ENCODE results near the gene IGF1R. TPM values are rescaled to one million over a fixed set of nuclear protein-coding genes. Genes with fewer than 3 reads are reported as not detected.
A peak's percentile ranks its signal among the peaks of the same experiment; 100 is the strongest.

The IGF1R gene
- total RNA-seq, 5 donors from 2014 or later (not counting 1 experiment from before 2014, with no cell fraction given), result 40.3 to 97.2 (median 79.4) TPM

- ATAC-seq (replicated peaks in 1 of 4) (no peak), DNase-seq (no peak)
- Histone ChIP-seq H3K27me3 (replicated peaks in 1 of 2; ENCODE audit: control insufficient read depth in 2 of 2, extremely low read depth in 1 of 2, insufficient read depth in 2 of 2, low read length in 1 of 2) (no peaks in the 10 kb centered on the region), H3K4me1 (ENCODE audit: control insufficient read depth in 1 of 2, extremely low read depth in 1 of 2, insufficient read depth in 2 of 2, low read length in 2 of 2) (peaks cover 11 to 15% of the 10 kb centered on the region in 2 experiments), H3K9me3 (no peaks in the 10 kb centered on the region), H3K4me3 (ENCODE audit: control insufficient read depth in 1 of 2, extremely low read depth in 1 of 2, low read length in 1 of 2) (no peak overlapping the region), H3K36me3 (ENCODE audit: control insufficient read depth in 2 of 2, extremely low read depth in 1 of 2, insufficient read depth in 1 of 2, low read length in 1 of 2) (no peaks in the 10 kb centered on the region), H3K27ac (ENCODE audit: low read length) (no peak overlapping the region)
- H3K9me3 Mint-ChIP-seq, result no peaks in the 10 kb centered on the region
- no peak overlapping the region for H3K27ac Mint-ChIP-seq
- CTCF ChIA-PET, result interaction anchor here (0.6 to 0.7 kb wide), 3 partner anchors 67 to 88 kb away, joined by 3 to 4 read pairs (median 3); no protein-coding TSS in a partner anchor
- POLR2A ChIA-PET, result no interaction called here
- WGBS (ENCODE audit: insufficient coverage), result 40% methylated on average over 1 of the region's 4 CpGs
- no peak overlapping the region for H3K4me3 Mint-ChIP-seq
- H3K27me3 Mint-ChIP-seq, result peaks cover 0 to 5% of the 10 kb centered on the region in 2 donors
- H3K4me1 Mint-ChIP-seq, result peaks cover 67 to 69% (median 68%) of the 10 kb centered on the region in 3 donors
- H3K36me3 Mint-ChIP-seq, result no peaks in the 10 kb centered on the region
Observed at GRCh38 chr15:98771541-98771940, 123.2 kb downstream of the IGF1R start.

GRCh38 chr15:98772895-98773294 is 124.6 kb downstream of the IGF1R start:
- H3K27ac ChIP-seq (ENCODE audit: low read length), result no peak overlapping the region
- no peaks in the 10 kb centered on the region for H3K36me3 Mint-ChIP-seq
- H3K36me3 ChIP-seq (ENCODE audit: control insufficient read depth in 2 of 2, extremely low read depth in 1 of 2, insufficient read depth in 1 of 2, low read length in 1 of 2), result no peaks in the 10 kb centered on the region
- H3K27me3 Mint-ChIP-seq, result peaks cover 0 to 3% of the 10 kb centered on the region in 2 donors
- H3K27ac Mint-ChIP-seq, result no peak overlapping the region
- ATAC-seq (replicated peaks in 1 of 4), result no peak
- WGBS (ENCODE audit: insufficient coverage), result 55% methylated on average over 2 of the region's 3 CpGs
- CTCF ChIA-PET, result no interaction called here
- POLR2A ChIA-PET, result no interaction called here
- no peaks in the 10 kb centered on the region for H3K9me3 ChIP-seq
- DNase-seq, result no peak
- H3K4me1 Mint-ChIP-seq, result peaks cover 67 to 70% (median 69%) of the 10 kb centered on the region in 3 donors
- H3K4me3 Mint-ChIP-seq, result no peak overlapping the region
- no peak overlapping the region for H3K4me3 ChIP-seq (ENCODE audit: control insufficient read depth in 1 of 2, extremely low read depth in 1 of 2, low read length in 1 of 2)
- H3K9me3 Mint-ChIP-seq, result no peaks in the 10 kb centered on the region
- no peaks in the 10 kb centered on the region for H3K27me3 ChIP-seq (replicated peaks in 1 of 2; ENCODE audit: control insufficient read depth in 2 of 2, extremely low read depth in 1 of 2, insufficient read depth in 2 of 2, low read length in 1 of 2)
- peaks cover 21 to 23% of the 10 kb centered on the region in 2 experiments for H3K4me1 ChIP-seq (ENCODE audit: control insufficient read depth in 1 of 2, extremely low read depth in 1 of 2, insufficient read depth in 2 of 2, low read length in 2 of 2)

GRCh38 chr15:98773616-98774015 is 125.3 kb downstream of the IGF1R start:
- peaks cover 69 to 71% (median 70%) of the 10 kb centered on the region in 3 donors for H3K4me1 Mint-ChIP-seq
- H3K36me3 ChIP-seq (ENCODE audit: control insufficient read depth in 2 of 2, extremely low read depth in 1 of 2, insufficient read depth in 1 of 2, low read length in 1 of 2), result no peaks in the 10 kb centered on the region
- no peak overlapping the region for H3K27ac ChIP-seq (ENCODE audit: low read length)
- WGBS (ENCODE audit: insufficient coverage), result no CpG with 5 or more reads among the region's 6 CpGs
- H3K36me3 Mint-ChIP-seq, result no peaks in the 10 kb centered on the region
- CTCF ChIA-PET, result no interaction called here
- peaks cover 0 to 3% of the 10 kb centered on the region in 2 donors for H3K27me3 Mint-ChIP-seq
- H3K4me1 ChIP-seq (ENCODE audit: control insufficient read depth in 1 of 2, extremely low read depth in 1 of 2, insufficient read depth in 2 of 2, low read length in 2 of 2), result peaks cover 21 to 23% of the 10 kb centered on the region in 2 experiments
- H3K27ac Mint-ChIP-seq, result no peak overlapping the region
- H3K27me3 ChIP-seq (replicated peaks in 1 of 2; ENCODE audit: control insufficient read depth in 2 of 2, extremely low read depth in 1 of 2, insufficient read depth in 2 of 2, low read length in 1 of 2), result no peaks in the 10 kb centered on the region
- no peak overlapping the region for H3K4me3 ChIP-seq (ENCODE audit: control insufficient read depth in 1 of 2, extremely low read depth in 1 of 2, low read length in 1 of 2)
- DNase-seq, result no peak
- H3K4me3 Mint-ChIP-seq, result no peak overlapping the region
- POLR2A ChIA-PET, result interaction anchor here in 1 of 2 donors (0.6 kb wide), 1 partner anchor 278 kb away, joined by 3 read pairs; no protein-coding TSS in a partner anchor
- H3K9me3 ChIP-seq, result no peaks in the 10 kb centered on the region
- H3K9me3 Mint-ChIP-seq, result no peaks in the 10 kb centered on the region
- no peak for ATAC-seq (replicated peaks in 1 of 4)

- WGBS (ENCODE audit: insufficient coverage), result 90% methylated on average over 5 of the region's 10 CpGs
- Histone ChIP-seq H3K4me3 (ENCODE audit: control insufficient read depth in 1 of 2, extremely low read depth in 1 of 2, low read length in 1 of 2) (no peak overlapping the region), H3K36me3 (ENCODE audit: control insufficient read depth in 2 of 2, extremely low read depth in 1 of 2, insufficient read depth in 1 of 2, low read length in 1 of 2) (no peaks in the 10 kb centered on the region), H3K9me3 (no peaks in the 10 kb centered on the region), H3K4me1 (ENCODE audit: control insufficient read depth in 1 of 2, extremely low read depth in 1 of 2, insufficient read depth in 2 of 2, low read length in 2 of 2) (peaks cover 16 to 27% of the 10 kb centered on the region in 2 experiments), H3K27ac (ENCODE audit: low read length) (no peak overlapping the region), H3K27me3 (replicated peaks in 1 of 2; ENCODE audit: control insufficient read depth in 2 of 2, extremely low read depth in 1 of 2, insufficient read depth in 2 of 2, low read length in 1 of 2) (no peaks in the 10 kb centered on the region)
- peaks cover 68 to 70% (median 69%) of the 10 kb centered on the region in 3 donors for H3K4me1 Mint-ChIP-seq
- DNase-seq (no peak), ATAC-seq (replicated peaks in 1 of 4) (no peak)
- no peak overlapping the region for H3K4me3 Mint-ChIP-seq
- no peak overlapping the region for H3K27ac Mint-ChIP-seq
- no peaks in the 10 kb centered on the region for H3K36me3 Mint-ChIP-seq
- POLR2A ChIA-PET, result no interaction called here
- CTCF ChIA-PET, result no interaction called here
- H3K27me3 Mint-ChIP-seq, result peaks cover 0 to 3% of the 10 kb centered on the region in 2 donors
- H3K9me3 Mint-ChIP-seq, result no peaks in the 10 kb centered on the region
Observed at GRCh38 chr15:98774756-98775497, 126.6 kb downstream of the IGF1R start.

GRCh38 chr15:98775498-98776230 is 127.3 kb downstream of the IGF1R start:
- H3K9me3 Mint-ChIP-seq, result no peaks in the 10 kb centered on the region
- POLR2A ChIA-PET, result no interaction called here
- CTCF ChIA-PET, result no interaction called here
- no peak overlapping the region for H3K4me3 ChIP-seq (ENCODE audit: control insufficient read depth in 1 of 2, extremely low read depth in 1 of 2, low read length in 1 of 2)
- DNase-seq, result no peak
- ATAC-seq (replicated peaks in 1 of 4), result no peak
- H3K4me1 ChIP-seq (ENCODE audit: control insufficient read depth in 1 of 2, extremely low read depth in 1 of 2, insufficient read depth in 2 of 2, low read length in 2 of 2), result peaks cover 16 to 27% of the 10 kb centered on the region in 2 experiments
- H3K9me3 ChIP-seq, result no peaks in the 10 kb centered on the region
- peaks cover 62 to 65% (median 64%) of the 10 kb centered on the region in 3 donors for H3K4me1 Mint-ChIP-seq
- no peaks in the 10 kb centered on the region for H3K27me3 ChIP-seq (replicated peaks in 1 of 2; ENCODE audit: control insufficient read depth in 2 of 2, extremely low read depth in 1 of 2, insufficient read depth in 2 of 2, low read length in 1 of 2)
- no peak overlapping the region for H3K4me3 Mint-ChIP-seq
- H3K36me3 ChIP-seq (ENCODE audit: control insufficient read depth in 2 of 2, extremely low read depth in 1 of 2, insufficient read depth in 1 of 2, low read length in 1 of 2), result no peaks in the 10 kb centered on the region
- no peak overlapping the region for H3K27ac Mint-ChIP-seq
- 96% methylated on average over 3 of the region's 7 CpGs for WGBS (ENCODE audit: insufficient coverage)
- H3K27ac ChIP-seq (ENCODE audit: low read length), result no peak overlapping the region
- H3K36me3 Mint-ChIP-seq, result no peaks in the 10 kb centered on the region
- peaks cover 0 to 3% of the 10 kb centered on the region in 2 donors for H3K27me3 Mint-ChIP-seq

- Histone ChIP-seq H3K4me3 (ENCODE audit: control insufficient read depth in 1 of 2, extremely low read depth in 1 of 2, low read length in 1 of 2) (peak overlapping the region in 1 of 2 donors; percentile 11), H3K36me3 (ENCODE audit: control insufficient read depth in 2 of 2, extremely low read depth in 1 of 2, insufficient read depth in 1 of 2, low read length in 1 of 2) (no peaks in the 10 kb centered on the region), H3K27me3 (replicated peaks in 1 of 2; ENCODE audit: control insufficient read depth in 2 of 2, extremely low read depth in 1 of 2, insufficient read depth in 2 of 2, low read length in 1 of 2) (no peaks in the 10 kb centered on the region), H3K27ac (ENCODE audit: low read length) (peak overlapping the region; percentile 16), H3K9me3 (no peaks in the 10 kb centered on the region), H3K4me1 (ENCODE audit: control insufficient read depth in 1 of 2, extremely low read depth in 1 of 2, insufficient read depth in 2 of 2, low read length in 2 of 2) (peaks cover 10 to 27% of the 10 kb centered on the region in 2 experiments)
- Mint-ChIP-seq H3K36me3 (no peaks in the 10 kb centered on the region), H3K27ac (peak overlapping the region; percentile 63 to 75), H3K9me3 (no peaks in the 10 kb centered on the region), H3K4me3 (peak overlapping the region; percentile 21 to 74 (median 41)), H3K4me1 (peaks cover 51 to 56% (median 54%) of the 10 kb centered on the region in 3 donors), H3K27me3 (peaks cover 0 to 1% of the 10 kb centered on the region in 2 donors)
- DNase-seq (peak in 23 of 35 experiments; percentile 10 to 40 (median 19)), ATAC-seq (replicated peaks in 1 of 4) (peak; percentile 35 to 70 (median 58))
- 30% methylated on average over 12 of the region's 16 CpGs for WGBS (ENCODE audit: insufficient coverage)
- CTCF ChIA-PET, result interaction anchor here in 1 of 2 donors (0.6 to 1.2 kb wide), 2 partner anchors 28 to 106 kb away, joined by 3 to 4 read pairs; no protein-coding TSS in a partner anchor
- POLR2A ChIA-PET, result no interaction called here
Observed at GRCh38 chr15:98776607-98777281, 128.4 kb downstream of the IGF1R start.
